HepG2 (cell line): ENCODE measurements around the gene COMT. TPM values are rescaled to one million over a fixed set of nuclear protein-coding genes. Genes with fewer than 3 reads are reported as not detected.

Experiments used
- AFF4 ChIP-seq: sonication (generic); formaldehyde crosslinking; IDR thresholded peaks from 2 replicates; pipeline ENCODE4 v1.4.0; 2020; ENCODE audit warnings: missing genetic modification reagents
- BCL6 ChIP-seq: IDR thresholded peaks from 2 replicates; pipeline ENCODE4 v1.6.1; 2016; ENCODE audit warnings: missing genetic modification reagents, missing compliant biosample characterization
- BORCS8-MEF2B ChIP-seq: sonication (generic); formaldehyde crosslinking; IDR thresholded peaks from 2 replicates; pipeline ENCODE4 v1.8.0; 2022; ENCODE audit warnings: mild to moderate bottlenecking, missing genetic modification reagents
- CREM ChIP-seq, 2 experiments: sonication (generic) in 1 of 2; formaldehyde crosslinking in 1 of 2; IDR thresholded peaks; 2 replicates each; pipeline versions ENCODE4 v1.4.0 to v1.6.1; 2016 to 2020; ENCODE audit warnings: antibody characterized with exemption in 1 of 2, mild to moderate bottlenecking in 1 of 2, missing genetic modification reagents in 1 of 2
- HIVEP1 ChIP-seq: sonication (generic); formaldehyde crosslinking; IDR thresholded peaks from 2 replicates; pipeline ENCODE4 v1.4.0; 2020; ENCODE audit warnings: mild to moderate bottlenecking, missing genetic modification reagents
- HNRNPK ChIP-seq: fragments of 200-400 bp; formaldehyde crosslinking; IDR thresholded peaks from 2 replicates; pipeline ENCODE4 v1.6.1; 2018; ENCODE audit warnings: low read length, low read depth, moderate library complexity, mild to moderate bottlenecking; ENCODE audit not compliant: poor library complexity, severe bottlenecking
- IKZF5 ChIP-seq: IDR thresholded peaks from 2 replicates; pipeline ENCODE4 v1.6.1; 2018; ENCODE audit warnings: missing genetic modification reagents, mild to moderate bottlenecking, missing compliant biosample characterization
- KLF6 ChIP-seq: IDR thresholded peaks from 2 replicates; pipeline ENCODE4 v1.8.0; 2016; ENCODE audit warnings: missing biosample characterization, missing genetic modification reagents
- MATR3 ChIP-seq: sonication (generic); formaldehyde crosslinking; IDR thresholded peaks from 2 replicates; pipeline ENCODE4 v1.4.0; 2020; ENCODE audit warnings: missing genetic modification reagents
- MXD1 ChIP-seq: sonication (generic); formaldehyde crosslinking; IDR thresholded peaks from 2 replicates; pipeline ENCODE4 v1.4.0; 2020; ENCODE audit warnings: mild to moderate bottlenecking, missing genetic modification reagents
- PHF8 ChIP-seq: sonication (generic); formaldehyde crosslinking; IDR thresholded peaks from 2 replicates; pipeline ENCODE4 v1.5.0; 2020; ENCODE audit warnings: missing genetic modification reagents
- RBM22 ChIP-seq: fragments of 200-400 bp; formaldehyde crosslinking; optimal IDR thresholded peaks from 2 replicates; pipeline ENCODE3; 2017; ENCODE audit warnings: mild to moderate bottlenecking, low read length, moderate library complexity
- TBX2 ChIP-seq: sonication (generic); formaldehyde crosslinking; IDR thresholded peaks from 2 replicates; pipeline ENCODE4 v1.5.0; 2020; ENCODE audit warnings: missing genetic modification reagents, mild to moderate bottlenecking, borderline replicate concordance
- ZBTB38 ChIP-seq: sonication (generic); formaldehyde crosslinking; IDR thresholded peaks from 2 replicates; pipeline ENCODE4 v1.5.1; 2020; ENCODE audit warnings: mild to moderate bottlenecking, missing genetic modification reagents
- ZBTB7A ChIP-seq: sonication (generic); formaldehyde crosslinking; IDR thresholded peaks from 2 replicates; pipeline ENCODE4 v1.8.0; 2022; ENCODE audit warnings: mild to moderate bottlenecking, missing genetic modification reagents
- ZFX ChIP-seq: sonication (generic); formaldehyde crosslinking; IDR thresholded peaks from 2 replicates; pipeline ENCODE4 v1.4.0; 2020; ENCODE audit warnings: mild to moderate bottlenecking, low read depth, missing genetic modification reagents, moderate library complexity
- ZNF430 ChIP-seq: sonication (generic); formaldehyde crosslinking; IDR thresholded peaks from 2 replicates; pipeline ENCODE4 v1.9.0; 2021; ENCODE audit warnings: mild to moderate bottlenecking, missing genetic modification reagents
- ZNF580 ChIP-seq: IDR thresholded peaks from 2 replicates; pipeline ENCODE4 v1.6.1; 2016; ENCODE audit warnings: low read depth, borderline replicate concordance
- ZNF7 ChIP-seq: IDR thresholded peaks from 2 replicates; pipeline ENCODE4 v1.6.1; 2016; ENCODE audit warnings: missing biosample characterization, missing genetic modification reagents
- ZNF772 ChIP-seq: sonication (generic); formaldehyde crosslinking; IDR thresholded peaks from 2 replicates; pipeline ENCODE4 v1.5.0; 2020; ENCODE audit warnings: mild to moderate bottlenecking, missing genetic modification reagents
- ZNF784 ChIP-seq: sonication (generic); formaldehyde crosslinking; IDR thresholded peaks from 2 replicates; pipeline ENCODE4 v1.5.1; 2020; ENCODE audit warnings: missing genetic modification reagents, mild to moderate bottlenecking, borderline replicate concordance
- polyA plus RNA-seq, 8 experiments: library from polyadenylated mRNA; depleted of rRNA in 3 of 8; stranded (reverse) in 7 of 8; unstranded in 1 of 8; fragments of >200 nt; fragmentation: Illumina TruSeq in 4 of 8; extraction: Trizol in 4 of 8; gene quantifications; 2 replicates each; pipeline versions ENCODE4 v1.2.1 to v1.2.3, GENCODE V29; 2011 to 2016; ENCODE audit warnings: low read depth in 4 of 8, missing spikeins in 1 of 8, mixed read lengths in 1 of 8; ENCODE audit not compliant: insufficient read depth in 1 of 8
- total RNA-seq, 5 experiments: library from RNA; depleted of rRNA; stranded (reverse); fragments of >200 nt; fragmentation: Illumina TruSeq; extraction: Trizol; gene quantifications; 2 replicates each; pipeline ENCODE4 v1.2.3, GENCODE V29; 2016; ENCODE audit warnings: low read depth in 1 of 5
- TF ChIP-seq, protein P1 (sequence below): IDR thresholded peaks from 2 replicates; pipeline ENCODE4 v1.6.1; 2016

The COMT gene
- total and polyA plus RNA-seq, 2 of the 13 experiments (the other 11 are each of a cell fraction or from before 2014, with no cell fraction given): 156 to 162 TPM

- no peak; the same call in 1 of the 2 replicates for TF ChIP-seq HIVEP1
- TF ChIP-seq MATR3 (CRISPR knock-in tag): no peak
- no peak for TF ChIP-seq HNRNPK
- peak; percentile 47; the same call in 1 of the 2 replicates for TF ChIP-seq TBX2 (CRISPR knock-in tag)
- no peak for TF ChIP-seq AFF4 (CRISPR knock-in tag)
- peak; percentile 57; the same call in 1 of the 2 replicates for TF ChIP-seq MXD1 (CRISPR knock-in tag)
- TF ChIP-seq KLF6 (CRISPR knock-in tag): peak; percentile 40; the same call in 1 of the 2 replicates
- TF ChIP-seq, protein P1, sequence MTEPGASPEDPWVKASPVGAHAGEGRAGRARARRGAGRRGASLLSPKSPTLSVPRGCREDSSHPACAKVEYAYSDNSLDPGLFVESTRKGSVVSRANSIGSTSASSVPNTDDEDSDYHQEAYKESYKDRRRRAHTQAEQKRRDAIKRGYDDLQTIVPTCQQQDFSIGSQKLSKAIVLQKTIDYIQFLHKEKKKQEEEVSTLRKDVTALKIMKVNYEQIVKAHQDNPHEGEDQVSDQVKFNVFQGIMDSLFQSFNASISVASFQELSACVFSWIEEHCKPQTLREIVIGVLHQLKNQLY (CRISPR knock-in tag): peak; percentile 67
- TF ChIP-seq CREM (IDR thresholded peaks at IDR 0.05): no peak
- TF ChIP-seq CREM (CRISPR knock-in tag; IDR thresholded peaks at IDR 0.05): no peak
- TF ChIP-seq ZNF772 (CRISPR knock-in tag): peak; percentile 44; the same call in 1 of the 2 replicates
- peak; percentile 52; the same call in 1 of the 2 replicates for TF ChIP-seq ZBTB7A (CRISPR knock-in tag)
- TF ChIP-seq RBM22: no peak
- TF ChIP-seq BCL6: peak; percentile 33; the same call in 1 of the 2 replicates
- peak; percentile 26; the same call in 1 of the 2 replicates for TF ChIP-seq PHF8 (CRISPR knock-in tag)
- TF ChIP-seq ZFX: peak; percentile 45; the same call in 1 of the 2 replicates
- TF ChIP-seq ZBTB38 (CRISPR knock-in tag): peak; percentile 61
- TF ChIP-seq ZNF784 (CRISPR knock-in tag): no peak
- TF ChIP-seq ZNF7 (CRISPR knock-in tag): no peak
- no peak for TF ChIP-seq ZNF430 (CRISPR knock-in tag)
- 0 out of 2 replicates have a peak, but pooled peaks have one; percentile 41 for TF ChIP-seq IKZF5 (CRISPR knock-in tag)
- TF ChIP-seq ZNF580 (CRISPR knock-in tag): peak; percentile 54; the same call in 1 of the 2 replicates
- TF ChIP-seq BORCS8-MEF2B: peak; percentile 61; the same call in 1 of the 2 replicates
Observed at GRCh38 chr22:20010307-20011122, 68.9 kb downstream of the COMT start (continued).
